ENCODE data around the gene SIPA1L3. TPM values are rescaled to one million over a fixed set of nuclear protein-coding genes. Genes with fewer than 3 reads are reported as not detected.

Gene SIPA1L3
- total and polyA plus RNA-seq, 12 donors = 2.2 to 24.1 (median 11.8) TPM

DNA sequence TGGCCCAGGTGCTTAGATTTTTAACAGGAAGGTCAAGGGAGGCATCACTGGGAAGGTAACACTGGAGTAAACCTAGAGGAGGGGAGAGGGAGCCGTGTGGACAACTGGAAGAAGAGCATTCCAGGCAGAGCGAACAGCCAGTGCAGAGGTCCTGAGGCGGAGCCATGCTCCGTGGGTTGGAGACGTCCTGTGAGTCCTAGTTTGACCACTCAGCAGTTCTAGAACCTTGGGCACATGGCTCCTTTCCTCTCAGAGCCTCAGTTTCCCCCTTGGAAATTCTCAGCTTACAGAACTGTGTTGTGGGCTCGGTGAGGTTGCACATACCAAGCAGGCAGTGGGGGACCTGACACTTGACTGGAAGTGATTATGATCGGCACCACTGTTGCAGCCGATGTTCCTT is 186.1 kb downstream of the SIPA1L3 start:
- Histone ChIP-seq H3K9me3 (replicated peaks in 1 of 3) (no peaks in the 10 kb centered on the region), H3K36me3 (replicated peaks in 1 of 2) (no peaks in the 10 kb centered on the region), H3K4me1 (replicated peaks in 1 of 2) (no peaks in the 10 kb centered on the region), H3K4me3 (no peak overlapping the region), H3K27me3 (no peaks in the 10 kb centered on the region), H3K27ac (no peak overlapping the region)
- no peak for DNase-seq
- intact Hi-C loops (cut with DNase I) = loop anchor here (10.0 kb wide), 2 partner anchors 88 to 188 kb away; partner anchors contain the start of genes SIPA1L3 (in 1 of the 2) and WDR87 (in 1 of the 2)
- TF ChIP-seq, protein P1, sequence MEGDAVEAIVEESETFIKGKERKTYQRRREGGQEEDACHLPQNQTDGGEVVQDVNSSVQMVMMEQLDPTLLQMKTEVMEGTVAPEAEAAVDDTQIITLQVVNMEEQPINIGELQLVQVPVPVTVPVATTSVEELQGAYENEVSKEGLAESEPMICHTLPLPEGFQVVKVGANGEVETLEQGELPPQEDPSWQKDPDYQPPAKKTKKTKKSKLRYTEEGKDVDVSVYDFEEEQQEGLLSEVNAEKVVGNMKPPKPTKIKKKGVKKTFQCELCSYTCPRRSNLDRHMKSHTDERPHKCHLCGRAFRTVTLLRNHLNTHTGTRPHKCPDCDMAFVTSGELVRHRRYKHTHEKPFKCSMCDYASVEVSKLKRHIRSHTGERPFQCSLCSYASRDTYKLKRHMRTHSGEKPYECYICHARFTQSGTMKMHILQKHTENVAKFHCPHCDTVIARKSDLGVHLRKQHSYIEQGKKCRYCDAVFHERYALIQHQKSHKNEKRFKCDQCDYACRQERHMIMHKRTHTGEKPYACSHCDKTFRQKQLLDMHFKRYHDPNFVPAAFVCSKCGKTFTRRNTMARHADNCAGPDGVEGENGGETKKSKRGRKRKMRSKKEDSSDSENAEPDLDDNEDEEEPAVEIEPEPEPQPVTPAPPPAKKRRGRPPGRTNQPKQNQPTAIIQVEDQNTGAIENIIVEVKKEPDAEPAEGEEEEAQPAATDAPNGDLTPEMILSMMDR (IDR thresholded peaks at IDR 0.05) = no peak
- no peak for TF ChIP-seq POLR2A (IDR thresholded peaks at IDR 0.05)
- 82 to 95% (median 89%) methylated on average over 5 to 8 of the region's 8 CpGs for WGBS, 4 donors

- Histone ChIP-seq H3K27ac (no peak overlapping the region), H3K36me3 (replicated peaks in 1 of 2) (no peaks in the 10 kb centered on the region), H3K9me3 (replicated peaks in 1 of 3) (no peaks in the 10 kb centered on the region), H3K4me3 (no peak overlapping the region), H3K27me3 (no peaks in the 10 kb centered on the region), H3K4me1 (replicated peaks in 1 of 2) (no peaks in the 10 kb centered on the region)
- WGBS, 4 donors = 65 to 90% (median 76%) methylated on average over 1 to 6 of the region's 6 CpGs
- peak in 1 of 7 donors; percentile 54 for DNase-seq
- intact Hi-C loops (cut with DNase I) = loop anchor here (10.0 kb wide), 2 partner anchors 89 to 189 kb away; partner anchors contain the start of genes SIPA1L3 (in 1 of the 2) and WDR87 (in 1 of the 2)
- TF ChIP-seq, protein P1 (IDR thresholded peaks at IDR 0.05) = no peak
- TF ChIP-seq POLR2A (IDR thresholded peaks at IDR 0.05) = no peak
Observed at GRCh38 chr19:38093587-38093986, 186.6 kb downstream of the SIPA1L3 start.

DNA sequence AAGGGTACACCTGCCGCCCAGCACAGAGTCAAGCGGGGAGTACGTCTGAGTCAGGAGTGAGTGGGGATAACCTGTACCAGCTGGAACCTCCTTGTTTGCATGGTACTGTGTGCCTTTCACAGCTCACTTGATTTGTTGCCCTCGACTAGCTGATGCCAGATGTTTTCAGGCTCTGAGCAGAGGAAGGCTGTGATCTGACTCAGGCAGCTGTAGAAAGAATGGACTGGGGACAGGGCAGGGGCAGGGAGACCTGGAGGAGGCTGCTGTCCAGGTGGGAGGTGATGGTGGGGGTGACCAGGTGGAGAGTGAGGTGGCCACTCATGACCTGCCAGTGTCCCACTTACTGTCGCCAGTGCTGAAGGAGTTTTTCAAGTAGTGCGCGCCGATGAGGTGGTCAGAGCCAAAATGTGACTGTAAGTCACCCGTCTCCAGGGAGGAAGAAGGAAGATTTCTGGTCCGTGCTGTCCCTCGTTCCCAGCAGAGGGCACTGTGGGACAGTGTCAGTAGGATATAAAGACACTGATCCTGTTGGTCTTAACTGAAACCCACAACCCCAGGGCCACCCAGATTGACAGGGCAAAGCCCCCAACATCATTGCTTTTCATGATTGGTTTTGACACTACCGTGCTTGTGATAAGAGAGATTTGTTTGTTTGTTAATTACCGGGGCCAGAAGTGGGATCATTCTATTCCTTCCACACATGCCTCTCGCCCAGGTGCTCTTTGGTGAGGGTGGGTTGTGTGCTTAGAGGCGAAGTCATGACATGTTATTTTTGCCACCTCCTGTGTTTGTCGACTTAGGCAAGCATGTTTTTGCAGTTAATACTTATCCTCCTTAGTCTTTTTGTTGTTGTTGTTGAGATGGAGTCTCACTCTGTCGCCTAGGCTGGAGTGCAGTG is 188.7 kb downstream of the SIPA1L3 start:
- intact Hi-C loops (cut with DNase I) = loop anchor here (2.0 to 10.0 kb wide), 3 partner anchors 91 to 197 kb away; partner anchors contain the start of genes SIPA1L3 (in 1 of the 2) and WDR87 (in 1 of the 2)
- Histone ChIP-seq H3K4me3 (no peak overlapping the region), H3K36me3 (replicated peaks in 1 of 2) (no peaks in the 10 kb centered on the region), H3K27ac (no peak overlapping the region), H3K4me1 (replicated peaks in 1 of 2) (no peaks in the 10 kb centered on the region), H3K27me3 (no peaks in the 10 kb centered on the region), H3K9me3 (replicated peaks in 1 of 3) (no peaks in the 10 kb centered on the region)
- TF ChIP-seq, protein P1 (IDR thresholded peaks at IDR 0.05) = peak; percentile 45 to 73 (median 66)
- TF ChIP-seq POLR2A (IDR thresholded peaks at IDR 0.05) = no peak
- DNase-seq = peak; percentile 65 to 92 (median 77)
- WGBS, 4 donors = 44 to 55% (median 49%) methylated on average over 14 to 17 of the region's 17 CpGs

- Histone ChIP-seq H3K4me3 (no peak overlapping the region), H3K36me3 (replicated peaks in 1 of 2) (peaks cover 0 to 3% of the 10 kb centered on the region in 2 donors), H3K4me1 (replicated peaks in 1 of 2) (no peaks in the 10 kb centered on the region), H3K9me3 (replicated peaks in 1 of 3) (no peaks in the 10 kb centered on the region), H3K27me3 (no peaks in the 10 kb centered on the region), H3K27ac (no peak overlapping the region)
- TF ChIP-seq, protein P1 (IDR thresholded peaks at IDR 0.05) = no peak
- no peak for TF ChIP-seq POLR2A (IDR thresholded peaks at IDR 0.05)
- no peak for DNase-seq
- 96 to 98% (median 97%) methylated on average over 7 to 8 of the region's 8 CpGs for WGBS, 4 donors
- intact Hi-C loops (cut with DNase I) = loop anchor here (10.0 kb wide), 2 partner anchors 95 to 195 kb away; partner anchors contain the start of genes SIPA1L3 (in 1 of the 2) and WDR87 (in 1 of the 2)
Observed at GRCh38 chr19:38099966-38100365, 193.0 kb downstream of the SIPA1L3 start.

All from adrenal gland (tissue), 12 donors.